HepG2 (cell line): ENCODE results near the gene ABHD15. TPM values are rescaled to one million over a fixed set of nuclear protein-coding genes. Genes with fewer than 3 reads are reported as not detected.
A peak's percentile ranks its signal among the peaks of the same experiment; 100 is the strongest.

ENCODE experiments used
- ATAC-seq: fragments of 200-7000 bp; cut with Tn5 transposase; 3 replicates; pipeline ENCODE4 v1.9.1; 2020; ENCODE audit warnings: mild to moderate bottlenecking, moderate library complexity
- BruUV-seq: library from RNA; stranded (reverse); fragments of 400-500 nt; replicated peaks from 2 replicates; lab custom pipeline; 2021; lab: Mats Ljungman, UMichigan
- CTCF ChIA-PET: fragments of 300-600 bp; formaldehyde crosslinking; extraction: SDS; loops from one replicate; lab custom pipeline; 2021; ENCODE audit warnings: low total read pairs, inconsistent platforms, low intra/inter-chr PET ratio; lab: Yijun Ruan, JAX
- POLR2A ChIA-PET: fragments of 350-600 bp; sonication (Branson Sonifier 250); formaldehyde crosslinking; loops from one replicate; lab custom pipeline; 2020; ENCODE audit warnings: antibody characterized with exemption, inconsistent platforms; lab: Yijun Ruan, JAX
- DNase-seq: peaks from one replicate; pipeline ENCODE4 v3.0.0-alpha.2; 2015; ENCODE audit warnings: low spot score
- FAIRE-seq: peaks from 3 replicates; lab custom pipeline; 2011; peaks lifted over from hg19 to GRCh38; lab: Jason Lieb, UNC
- H2AFZ ChIP-seq: one replicate; pipeline ENCODE4 v1.6.1; 2011; ENCODE audit warnings: low read length, inconsistent platforms
- H3K27ac ChIP-seq: fragments of 300-600 bp; 3 replicates; pipeline ENCODE4 v1.8.0; 2011; ENCODE audit warnings: mixed run types, mild to moderate bottlenecking, mixed read lengths, low read length, inconsistent platforms; ENCODE audit not compliant: insufficient read depth; ENCODE audit errors: extremely low read length
- H3K27me3 ChIP-seq, 2 experiments: fragments of 200-600 bp in 1 of 2; 2 replicates in 1 of 2; 3 replicates in 1 of 2; pipeline versions ENCODE4 v1.6.0 to v1.8.0; 2011; ENCODE audit warnings: low read length in 2 of 2, mild to moderate bottlenecking in 2 of 2, moderate library complexity in 2 of 2, inconsistent platforms in 1 of 2; ENCODE audit not compliant: insufficient read depth in 2 of 2, control insufficient read depth in 1 of 2
- H3K36me3 ChIP-seq, 2 experiments: fragments of 200-600 bp in 1 of 2; replicated peaks in 1 of 2; 2 replicates in 1 of 2; 3 replicates in 1 of 2; pipeline versions ENCODE4 v1.5.1 to v1.8.0; 2011; ENCODE audit warnings: low read length in 2 of 2, inconsistent platforms in 1 of 2; ENCODE audit not compliant: insufficient read depth in 2 of 2, control insufficient read depth in 1 of 2
- H3K4me1 ChIP-seq: 2 replicates; pipeline ENCODE4 v1.5.1; 2012; ENCODE audit warnings: low read length, inconsistent platforms; ENCODE audit not compliant: insufficient read depth
- H3K4me2 ChIP-seq: 2 replicates; pipeline ENCODE4 v1.6.0; 2011; ENCODE audit warnings: low read depth, low read length, inconsistent platforms
- H3K4me3 ChIP-seq, 3 experiments: fragments of 200-600 bp in 1 of 3; sonication (generic), shearing (Covaris generic) in 1 of 3; replicated peaks in 1 of 3; 2 replicates each; pipeline ENCODE4 v1.5.1; 2011 to 2016; ENCODE audit warnings: low read length in 3 of 3, inconsistent platforms in 2 of 3, low read depth in 2 of 3, mild to moderate bottlenecking in 2 of 3, control low read depth in 1 of 3, mixed read lengths in 1 of 3; ENCODE audit not compliant: insufficient read depth in 1 of 3
- H3K79me2 ChIP-seq: one replicate; pipeline ENCODE4 v1.6.1; 2011; ENCODE audit warnings: low read length, inconsistent platforms; ENCODE audit not compliant: insufficient read depth
- H3K9ac ChIP-seq: 2 replicates; pipeline ENCODE4 v1.6.0; 2011; ENCODE audit warnings: mild to moderate bottlenecking, low read depth, low read length, inconsistent platforms; ENCODE audit not compliant: insufficient read depth
- H3K9me3 ChIP-seq: 2 replicates; pipeline ENCODE4 v1.5.1; 2012; ENCODE audit warnings: mild to moderate bottlenecking, low read length
- H4K20me1 ChIP-seq: 2 replicates; pipeline ENCODE4 v1.6.0; 2011; ENCODE audit warnings: inconsistent platforms, mild to moderate bottlenecking, low read length, moderate library complexity; ENCODE audit not compliant: insufficient read depth
- AGO2 ChIP-seq: fragments of 200-400 bp; formaldehyde crosslinking; optimal IDR thresholded peaks from 2 replicates; pipeline ENCODE3; 2017; ENCODE audit warnings: mild to moderate bottlenecking, low read depth, low read length, moderate library complexity
- KDM3A ChIP-seq: IDR thresholded peaks from 2 replicates; pipeline ENCODE4 v1.6.1; 2018; ENCODE audit warnings: low read depth, missing compliant biosample characterization
- ZBTB42 ChIP-seq: sonication (generic); formaldehyde crosslinking; IDR thresholded peaks from 2 replicates; pipeline ENCODE4 v1.5.0; 2020; ENCODE audit warnings: mild to moderate bottlenecking, missing genetic modification reagents
- ZNF629 ChIP-seq: sonication (generic); formaldehyde crosslinking; conservative IDR thresholded peaks from 2 replicates; pipeline ENCODE4 v1.5.0; 2020; ENCODE audit warnings: missing genetic modification reagents
- ZNF841 ChIP-seq: sonication (generic); formaldehyde crosslinking; IDR thresholded peaks from 2 replicates; pipeline ENCODE4 v1.8.1; 2023; ENCODE audit warnings: missing genetic modification reagents, borderline replicate concordance
- WGBS: methylation state at CpG from one replicate; pipeline ENCODE4 v1.1.6; 2017; ENCODE audit warnings: low lambda C conversion rate; 5-methylcytosine and 5-hydroxymethylcytosine counted together
- in situ Hi-C: cut with HindIII; loops from 2 replicates; pipeline ENCODE4 v1.10.0; 2017; ENCODE audit warnings: low pct_unique_long_range_greater_than_20kb; ENCODE audit not compliant: extremely low pct_ligation_motif_present
- intact Hi-C: fragments of 100-400 bp; cut with micrococcal nuclease; formaldehyde crosslinking; loops from one replicate; pipeline ENCODE4 v1.10.0; 2022; ENCODE audit not compliant: unreplicated experiment
- polyA plus RNA-seq, 8 experiments: library from polyadenylated mRNA; depleted of rRNA in 3 of 8; stranded (reverse) in 7 of 8; unstranded in 1 of 8; fragments of >200 nt; fragmentation: Illumina TruSeq in 4 of 8; extraction: Trizol in 4 of 8; gene quantifications; 2 replicates each; pipeline versions ENCODE4 v1.2.1 to v1.2.3, GENCODE V29; 2011 to 2016; ENCODE audit warnings: low read depth in 4 of 8, missing spikeins in 1 of 8, mixed read lengths in 1 of 8; ENCODE audit not compliant: insufficient read depth in 1 of 8
- total RNA-seq, 5 experiments: library from RNA; depleted of rRNA; stranded (reverse); fragments of >200 nt; fragmentation: Illumina TruSeq; extraction: Trizol; gene quantifications; 2 replicates each; pipeline ENCODE4 v1.2.3, GENCODE V29; 2016; ENCODE audit warnings: low read depth in 1 of 5

Gene ABHD15
- total and polyA plus RNA-seq, 2 of the 13 experiments (the other 11 are each of a cell fraction or from before 2014, with no cell fraction given), result 2.4 to 7.7 TPM

- Histone ChIP-seq H3K9me3 (no peaks in the 10 kb centered on the region), H3K9ac (no peak overlapping the region), H3K4me3 (no peak overlapping the region), H3K4me2 (no peak overlapping the region), H3K4me1 (peaks cover 20% of the 10 kb centered on the region), H3K27me3 (no peaks in the 10 kb centered on the region), H3K27ac (no peak overlapping the region), H3K79me2 (peaks cover 7% of the 10 kb centered on the region), H4K20me1 (peaks cover 1% of the 10 kb centered on the region; the same call in 1 of the 2 replicates), H2AFZ (no peak overlapping the region), H3K36me3 (peaks cover 6 to 9% of the 10 kb centered on the region in 2 experiments; a peak in 4 of 5 replicates)
- peak; percentile 86 for TF ChIP-seq ZNF629 (CRISPR knock-in tag)
- no peak for TF ChIP-seq ZBTB42 (CRISPR knock-in tag)
- ATAC-seq, result no peak
- DNase-seq, result no peak
- no peak for FAIRE-seq
- intact Hi-C loops, result no loop called here
- in situ Hi-C loops, result loop anchor here (5.0 kb wide), 1 partner anchor 35 kb away; no protein-coding TSS in a partner anchor
- no TSS peak for BruUV-seq
- ChIA-PET CTCF (interaction anchor here (0.6 to 3.1 kb wide), 2 partner anchors 10 kb away, joined by 3 to 39 read pairs; partner anchors contain the start of gene ANKRD13B), POLR2A (no interaction called here)
- WGBS, result 97% methylated on average over 10 of the region's 10 CpGs
Measured at GRCh38 chr17:29582254-29582765, 15.5 kb upstream of the ABHD15 start.

DNA sequence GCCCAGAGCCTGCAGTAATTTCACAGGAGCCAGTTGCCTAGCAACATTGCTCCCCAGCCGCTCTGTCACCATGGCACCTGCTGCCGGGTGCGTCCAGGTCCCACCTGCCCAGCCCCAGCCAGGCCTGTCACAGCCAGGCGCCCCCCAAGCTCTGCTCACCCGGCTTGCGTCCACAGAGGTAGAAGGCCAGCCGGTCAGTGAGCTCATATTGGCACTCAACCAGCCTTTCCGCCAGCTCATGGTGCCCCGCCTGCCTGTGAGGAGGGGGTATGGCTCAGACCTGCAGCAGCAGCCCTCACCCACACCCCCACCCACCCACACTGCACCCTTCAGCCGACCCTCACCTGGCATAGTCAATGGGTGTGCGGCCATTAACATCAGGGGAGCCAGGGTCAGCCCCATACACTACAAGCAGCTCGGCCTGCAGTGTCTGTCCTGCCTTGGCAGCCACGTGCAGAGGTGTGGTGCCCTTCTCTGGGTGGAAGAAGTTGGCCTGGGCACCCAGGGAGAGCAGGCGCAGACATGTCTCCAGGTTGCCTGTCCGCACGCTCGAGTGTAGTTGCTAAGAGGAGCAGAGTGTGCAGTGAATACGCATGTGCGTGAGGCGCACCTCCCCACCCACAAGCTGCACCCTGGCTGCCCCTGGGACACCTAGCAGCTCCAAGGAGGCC, 14.9 kb upstream of the ABHD15 start:
- Histone ChIP-seq H3K4me1 (peaks cover 15% of the 10 kb centered on the region), H2AFZ (no peak overlapping the region), H3K79me2 (peaks cover 3% of the 10 kb centered on the region), H3K36me3 (peaks cover 6 to 10% of the 10 kb centered on the region in 2 experiments; a peak in 4 of 5 replicates), H4K20me1 (no peaks in the 10 kb centered on the region; the same call in 1 of the 2 replicates), H3K4me3 (no peak overlapping the region), H3K27me3 (no peaks in the 10 kb centered on the region), H3K9ac (no peak overlapping the region), H3K9me3 (no peaks in the 10 kb centered on the region), H3K4me2 (no peak overlapping the region), H3K27ac (no peak overlapping the region)
- intact Hi-C loops (no loop called here), in situ Hi-C loops (loop anchor here (5.0 kb wide), 1 partner anchor 36 kb away; no protein-coding TSS in a partner anchor)
- FAIRE-seq (no peak), DNase-seq (no peak), ATAC-seq (no peak)
- peak; percentile 42 for TF ChIP-seq AGO2
- no peak for TF ChIP-seq ZNF841
- TF ChIP-seq KDM3A, result no peak
- ChIA-PET CTCF (interaction anchor here (3.1 kb wide), 1 partner anchor 10 kb away, joined by 39 read pairs; the partner anchor contains the start of gene ANKRD13B), POLR2A (no interaction called here)
- BruUV-seq, result no TSS peak
- WGBS, result 98% methylated on average over 12 of the region's 20 CpGs
